Stimulated activated CD4-positive, alpha-beta T cell treated with anti-CD3 and anti-CD28 coated beads, TNF-alpha, amount 100 ng/mL, for 24 hours (primary cell): ENCODE results near the gene APEH.

ENCODE experiments used
- DNase-seq, 3 experiments: peaks; one replicate each; pipeline ENCODE4 v3.0.0-alpha.2; 2020; ENCODE audit warnings: low read depth in 3 of 3

Gene APEH

GRCh38 chr3:49673715-49674496 is at the start of gene APEH:
APEH (plus strand) TSS chr3:49674351; CDS start chr3:49674402, 51 bp downstream.
- peak; percentile 95 to 99 (median 96) for DNase-seq

DNA sequence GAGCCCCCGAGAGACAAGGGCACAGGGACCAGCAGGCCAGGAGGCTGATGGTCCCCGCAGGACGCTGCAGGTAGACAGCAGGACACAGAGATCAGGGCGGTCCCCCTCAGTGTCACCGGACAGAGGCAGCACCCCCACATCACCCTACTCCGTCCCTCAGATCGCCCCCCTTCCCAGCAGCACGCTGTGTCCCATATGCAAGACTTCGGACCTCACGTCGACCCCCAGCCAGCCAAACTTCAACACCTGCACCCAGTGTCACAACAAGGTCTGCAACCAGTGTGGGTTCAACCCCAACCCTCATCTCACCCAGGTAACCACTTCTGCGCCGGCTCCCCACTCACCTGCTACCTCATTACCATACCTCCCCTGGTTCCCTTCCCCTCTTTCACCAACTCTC is 49.1 kb upstream of the APEH start:
- no peak for DNase-seq

DNA sequence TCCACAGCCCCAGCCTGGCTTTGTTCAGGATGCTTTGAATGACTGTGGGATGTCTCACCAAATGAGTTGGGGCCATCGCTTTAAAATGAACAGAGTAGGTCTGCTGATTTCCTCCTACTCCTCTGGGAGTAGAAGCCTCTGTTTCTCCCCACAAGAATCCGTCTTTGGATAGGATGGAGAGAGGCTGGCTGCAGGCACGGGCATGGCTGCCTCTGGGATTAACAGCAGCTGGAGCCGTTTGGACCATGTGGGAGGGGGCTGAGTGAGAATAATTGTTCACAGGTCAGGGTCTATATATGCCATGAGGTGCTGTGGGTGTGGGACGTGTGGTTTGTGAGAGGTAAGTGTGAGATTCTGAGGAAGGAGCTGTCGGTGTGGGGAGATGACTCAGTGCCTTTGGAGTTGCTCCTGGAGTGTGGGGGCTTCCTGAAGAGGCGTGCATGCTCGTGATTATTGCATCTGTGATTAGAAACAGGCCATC is 48.0 kb upstream of the APEH start:
- DNase-seq, result no peak

GRCh38 chr3:49626796-49627195 is 47.4 kb upstream of the APEH start:
- no peak for DNase-seq

- DNase-seq, result no peak
These were observed 46.5 kb upstream of the APEH start for GRCh38 chr3:49627634-49628033.

DNA sequence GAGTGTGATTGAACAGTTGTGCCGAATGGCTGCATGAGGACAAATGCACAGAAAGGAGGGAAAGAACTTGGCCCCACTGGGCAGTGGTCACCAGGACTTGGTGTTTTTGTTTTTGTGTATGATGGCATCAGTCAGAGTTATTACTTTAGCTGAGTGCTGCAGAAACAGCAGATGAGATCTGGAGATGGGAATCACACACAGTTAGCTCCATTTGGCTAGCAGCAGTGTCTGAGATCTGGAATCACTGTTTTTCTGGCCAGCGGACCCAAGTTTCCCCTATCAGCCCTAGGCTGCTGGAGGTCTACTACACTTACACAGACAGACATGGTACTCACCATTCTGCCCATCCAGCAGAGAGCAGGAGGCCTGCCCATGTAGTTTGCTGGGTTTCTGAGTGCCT is 45.9 kb upstream of the APEH start:
- no peak for DNase-seq

DNA sequence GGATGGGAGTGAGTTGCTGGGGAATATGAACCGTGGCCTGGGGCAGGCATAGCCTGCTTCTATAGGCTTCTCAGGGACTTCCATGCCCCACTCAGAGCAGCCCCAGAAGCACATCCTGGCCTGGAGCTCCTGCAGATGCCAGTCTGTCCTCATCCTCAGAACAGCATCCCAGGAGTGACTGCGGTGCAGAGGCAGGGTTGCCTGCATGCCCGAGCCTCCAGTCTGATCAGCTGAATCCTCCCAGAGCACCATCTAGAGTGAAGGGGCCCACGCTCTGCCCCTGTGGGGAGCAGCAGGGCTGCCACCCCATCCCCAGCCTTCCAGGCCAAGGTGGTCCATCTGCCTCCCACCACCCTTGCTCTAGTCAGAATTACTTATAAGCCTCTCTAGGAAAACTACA is 44.7 kb upstream of the APEH start:
- no peak for DNase-seq

DNA sequence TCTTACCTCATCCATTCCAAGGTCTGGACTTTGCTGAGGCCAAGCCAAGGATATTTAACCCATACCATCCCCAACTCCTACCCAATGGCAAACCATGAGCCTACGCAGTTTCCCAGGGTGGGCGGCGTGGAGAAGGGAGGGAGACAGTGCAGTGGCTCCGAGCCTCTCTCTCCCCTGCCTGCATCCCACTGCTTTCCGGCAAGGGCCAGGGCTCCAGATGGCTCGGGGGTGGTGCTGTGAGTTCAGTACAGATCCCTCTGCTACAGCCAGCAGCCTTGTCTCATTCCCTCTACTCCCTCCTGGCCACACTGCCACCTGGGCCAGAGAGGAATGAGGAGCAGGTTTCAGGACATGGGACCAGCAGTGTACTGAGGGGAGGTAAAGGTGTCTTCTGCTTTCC is 44.3 kb upstream of the APEH start:
- DNase-seq, result no peak

- no peak for DNase-seq
These were observed 43.4 kb upstream of the APEH start for GRCh38 chr3:49630784-49631183.

DNA sequence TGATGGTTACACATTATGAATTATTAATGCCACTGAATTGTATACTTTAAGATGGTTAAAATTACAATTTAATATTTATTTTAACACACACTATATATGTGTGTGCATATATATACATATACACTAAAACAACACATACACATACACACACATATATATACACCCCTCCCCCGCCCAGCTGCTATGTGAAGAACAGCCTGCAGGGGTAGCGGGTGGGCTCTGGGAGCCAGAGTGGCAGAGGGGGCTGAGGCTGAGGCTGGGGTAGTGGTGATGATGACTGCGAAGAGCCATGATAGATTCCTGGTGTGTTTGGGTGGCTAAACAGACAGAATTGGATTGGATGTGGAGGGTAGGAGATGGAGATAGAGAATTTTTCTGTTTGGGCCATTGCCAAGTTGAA is 39.4 kb upstream of the APEH start:
- DNase-seq, result no peak

DNA sequence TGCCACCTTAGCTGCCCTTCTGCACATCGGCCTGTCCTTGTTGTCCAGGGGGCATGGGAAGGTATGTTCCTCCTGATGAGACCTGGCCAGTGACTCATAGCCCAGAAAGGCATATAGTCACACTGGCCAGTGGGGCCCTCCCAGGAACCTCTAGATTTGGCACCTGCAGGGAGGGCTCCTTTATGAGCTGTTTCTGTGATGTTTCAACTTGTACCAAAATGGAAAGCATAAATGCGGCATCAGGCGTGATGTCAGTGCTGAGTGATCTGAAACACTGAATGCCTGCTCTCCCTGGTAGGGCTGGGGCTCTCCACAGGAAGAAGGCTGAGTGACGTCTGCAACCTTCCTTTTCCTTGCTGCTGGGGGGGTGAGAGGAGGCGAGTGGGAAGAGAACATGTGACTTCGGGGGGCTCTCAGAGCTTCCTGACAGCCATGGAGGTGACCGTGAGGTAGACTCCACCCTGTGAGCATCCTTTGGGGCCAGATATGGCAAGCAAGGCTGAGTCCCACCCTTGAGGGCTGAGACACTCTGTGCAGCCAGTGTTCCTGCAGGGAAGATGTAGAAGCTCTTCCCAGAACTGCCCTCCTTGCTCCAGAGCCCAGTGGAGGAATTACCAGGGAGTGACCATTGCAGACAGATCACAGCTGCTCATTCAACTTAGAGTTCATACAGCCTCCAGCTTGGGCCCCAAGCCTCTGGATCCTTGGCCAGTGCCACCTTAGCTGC is 37.1 kb upstream of the APEH start:
- DNase-seq, result no peak

DNA sequence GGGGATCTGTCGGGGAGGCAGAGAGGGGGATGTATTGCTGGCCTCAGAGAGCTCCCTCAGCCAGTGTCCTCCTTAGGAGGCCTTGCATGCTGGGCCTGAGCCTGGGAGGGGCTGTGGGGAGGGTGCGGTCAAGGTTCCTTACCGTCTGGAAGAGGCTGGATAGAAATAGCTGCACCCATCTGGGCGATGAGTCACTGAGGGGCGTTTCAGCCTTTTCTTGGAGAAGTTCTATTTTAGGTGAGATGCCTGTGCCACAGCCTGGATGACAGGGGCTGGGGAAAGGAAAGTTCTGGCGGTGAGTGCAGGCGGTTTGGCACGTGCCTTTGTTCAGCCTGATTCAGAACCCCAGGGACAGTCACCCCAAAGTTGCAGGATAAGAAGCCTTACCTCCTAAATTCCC is 35.7 kb upstream of the APEH start:
- DNase-seq, result no peak

- DNase-seq, result no peak
These were observed 34.6 kb upstream of the APEH start for GRCh38 chr3:49639551-49639950.

DNA sequence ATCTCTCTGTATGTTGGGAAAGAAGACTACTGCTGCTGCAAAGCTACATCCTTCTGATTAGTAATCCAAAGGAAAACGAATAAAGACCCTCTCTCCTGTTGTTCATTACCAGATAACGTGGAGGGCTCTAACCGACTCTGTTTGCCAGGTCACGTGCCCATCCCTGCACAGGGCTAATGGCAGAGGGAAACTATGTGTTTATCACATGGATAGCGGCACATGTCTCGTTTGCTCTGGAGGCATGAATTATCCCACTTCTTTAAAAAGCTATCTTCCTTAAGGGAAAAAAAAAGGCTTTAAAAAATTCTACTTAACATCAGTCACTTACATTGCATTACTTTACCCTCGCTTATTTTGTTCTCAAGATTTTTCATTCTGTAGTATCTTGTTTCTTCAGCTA is 32.9 kb upstream of the APEH start:
- no peak for DNase-seq

GRCh38 chr3:49641921-49642707 is 32.0 kb upstream of the APEH start:
- no peak for DNase-seq

- no peak for DNase-seq
These were observed 31.4 kb upstream of the APEH start for GRCh38 chr3:49642708-49643145.

GRCh38 chr3:49644684-49645083 is 29.5 kb upstream of the APEH start:
- no peak for DNase-seq

- no peak for DNase-seq
These were observed 27.9 kb upstream of the APEH start for GRCh38 chr3:49646236-49646635.

- DNase-seq, result no peak
These were observed 26.4 kb upstream of the APEH start for GRCh38 chr3:49647741-49648140.

- no peak for DNase-seq
These were observed 25.7 kb upstream of the APEH start for GRCh38 chr3:49648354-49649019.

GRCh38 chr3:49649576-49649975 is 24.6 kb upstream of the APEH start:
- no peak for DNase-seq

DNA sequence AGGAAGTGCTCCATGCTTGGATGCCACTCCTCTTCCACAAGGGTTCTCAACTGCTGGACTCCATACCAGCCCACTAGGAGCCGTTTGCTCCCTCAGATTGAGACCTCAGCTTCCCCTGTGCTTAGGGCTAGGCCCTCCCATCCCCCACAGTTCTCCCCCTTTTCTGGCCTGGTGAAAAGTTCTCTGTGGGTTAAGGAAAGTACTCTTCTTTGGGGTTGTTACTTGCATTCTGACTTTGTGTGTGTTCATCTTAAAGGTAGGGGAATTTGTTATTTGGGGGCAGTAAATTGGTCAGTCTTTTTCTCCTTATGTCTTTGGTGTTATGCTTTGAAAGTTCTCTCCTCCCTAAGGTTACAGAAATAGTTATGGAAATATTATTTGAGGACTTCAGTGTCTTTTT is 24.0 kb upstream of the APEH start:
- no peak for DNase-seq
